Measurements from ENCODE around the gene PLSCR3.

- TF ChIP-seq CTCF (conservative IDR thresholded peaks at IDR 0.05) (no peak), ZFX (IDR thresholded peaks at IDR 0.05) (no peak)
Observed at GRCh38 chr17:7406235-7406825, 12.0 kb upstream of the PLSCR3 start.
